ENCODE measurements around the gene PBRM1. TPM values are rescaled to one million over a fixed set of nuclear protein-coding genes. Genes with fewer than 3 reads are reported as not detected.
A peak's percentile ranks its signal among the peaks of the same experiment; 100 is the strongest.

PBRM1 gene
- total RNA-seq, 2 donors from 2014 or later, result 85.3 to 95.4 TPM

- no peaks in the 10 kb centered on the region for H3K27me3 Mint-ChIP-seq
- no peak for DNase-seq (ENCODE audit: low spot score)
- no peaks in the 10 kb centered on the region for H3K9me3 Mint-ChIP-seq
- peaks cover 36 to 40% of the 10 kb centered on the region in 2 donors for H3K4me1 Mint-ChIP-seq (ENCODE audit: low read depth in 2 of 2)
- H3K4me3 Mint-ChIP-seq, result peak overlapping the region; percentile 74
- peak in 1 of 2 donors; percentile 21 for ATAC-seq
- H3K27ac Mint-ChIP-seq, result peak overlapping the region; percentile 95 to 97
- peaks cover 26% of the 10 kb centered on the region for H3K36me3 Mint-ChIP-seq
Observed at GRCh38 chr3:52671676-52672075, 14.0 kb downstream of the PBRM1 start.

GRCh38 chr3:52670621-52671521, 14.8 kb downstream of the PBRM1 start:
- H3K9me3 Mint-ChIP-seq, result no peaks in the 10 kb centered on the region
- H3K4me3 Mint-ChIP-seq, result peak overlapping the region; percentile 74
- ATAC-seq (peak; percentile 95 to 96), DNase-seq (ENCODE audit: low spot score) (peak; percentile 77)
- H3K27me3 Mint-ChIP-seq, result no peaks in the 10 kb centered on the region
- peaks cover 32 to 40% of the 10 kb centered on the region in 2 donors for H3K4me1 Mint-ChIP-seq (ENCODE audit: low read depth in 2 of 2)
- H3K27ac Mint-ChIP-seq, result peak overlapping the region; percentile 95 to 97
- H3K36me3 Mint-ChIP-seq, result peaks cover 21% of the 10 kb centered on the region

- H3K4me3 Mint-ChIP-seq, result no peak overlapping the region
- H3K27me3 Mint-ChIP-seq, result no peaks in the 10 kb centered on the region
- no peak for ATAC-seq
- no peak for DNase-seq (ENCODE audit: low spot score)
- no peak overlapping the region for H3K27ac Mint-ChIP-seq
- peaks cover 13% of the 10 kb centered on the region for H3K36me3 Mint-ChIP-seq
- peaks cover 0 to 3% of the 10 kb centered on the region in 2 donors for H3K4me1 Mint-ChIP-seq (ENCODE audit: low read depth in 2 of 2)
- H3K9me3 Mint-ChIP-seq, result no peaks in the 10 kb centered on the region
Observed at GRCh38 chr3:52663098-52663497, 22.6 kb downstream of the PBRM1 start.

GRCh38 chr3:52660046-52660445, 25.7 kb downstream of the PBRM1 start:
- DNase-seq (ENCODE audit: low spot score), result no peak
- H3K9me3 Mint-ChIP-seq, result no peaks in the 10 kb centered on the region
- ATAC-seq, result no peak
- H3K4me3 Mint-ChIP-seq, result no peak overlapping the region
- peaks cover 0 to 3% of the 10 kb centered on the region in 2 donors for H3K4me1 Mint-ChIP-seq (ENCODE audit: low read depth in 2 of 2)
- H3K27ac Mint-ChIP-seq, result no peak overlapping the region
- H3K27me3 Mint-ChIP-seq, result no peaks in the 10 kb centered on the region
- H3K36me3 Mint-ChIP-seq, result peaks cover 21% of the 10 kb centered on the region

- ATAC-seq (no peak), DNase-seq (ENCODE audit: low spot score) (no peak)
- H3K36me3 Mint-ChIP-seq, result peaks cover 21% of the 10 kb centered on the region
- no peaks in the 10 kb centered on the region for H3K27me3 Mint-ChIP-seq
- no peak overlapping the region for H3K27ac Mint-ChIP-seq
- H3K4me3 Mint-ChIP-seq, result no peak overlapping the region
- no peaks in the 10 kb centered on the region for H3K4me1 Mint-ChIP-seq (ENCODE audit: low read depth in 2 of 2)
- no peaks in the 10 kb centered on the region for H3K9me3 Mint-ChIP-seq
Observed at GRCh38 chr3:52655895-52656294, 29.8 kb downstream of the PBRM1 start.

GRCh38 chr3:52651592-52651991, 34.1 kb downstream of the PBRM1 start:
- peaks cover 0 to 6% of the 10 kb centered on the region in 2 donors for H3K4me1 Mint-ChIP-seq (ENCODE audit: low read depth in 2 of 2)
- H3K9me3 Mint-ChIP-seq, result no peaks in the 10 kb centered on the region
- H3K36me3 Mint-ChIP-seq, result peaks cover 41% of the 10 kb centered on the region
- H3K4me3 Mint-ChIP-seq, result no peak overlapping the region
- no peaks in the 10 kb centered on the region for H3K27me3 Mint-ChIP-seq
- H3K27ac Mint-ChIP-seq, result no peak overlapping the region
- ATAC-seq, result no peak
- DNase-seq (ENCODE audit: low spot score), result no peak

GRCh38 chr3:52650439-52650838, 35.3 kb downstream of the PBRM1 start:
- Mint-ChIP-seq H3K27ac (peak overlapping the region; percentile 19 to 78), H3K4me3 (no peak overlapping the region), H3K9me3 (no peaks in the 10 kb centered on the region), H3K4me1 (ENCODE audit: low read depth in 2 of 2) (peaks cover 0 to 6% of the 10 kb centered on the region in 2 donors), H3K36me3 (peaks cover 35% of the 10 kb centered on the region), H3K27me3 (no peaks in the 10 kb centered on the region)
- ATAC-seq, result peak in 1 of 2 donors; percentile 70
- DNase-seq (ENCODE audit: low spot score), result no peak

GRCh38 chr3:52649461-52650210, 36.1 kb downstream of the PBRM1 start:
- peaks cover 41% of the 10 kb centered on the region for H3K36me3 Mint-ChIP-seq
- ATAC-seq, result no peak
- no peaks in the 10 kb centered on the region for H3K9me3 Mint-ChIP-seq
- no peak for DNase-seq (ENCODE audit: low spot score)
- no peaks in the 10 kb centered on the region for H3K27me3 Mint-ChIP-seq
- H3K27ac Mint-ChIP-seq, result peak overlapping the region in 1 of 2 donors; percentile 19
- H3K4me1 Mint-ChIP-seq (ENCODE audit: low read depth in 2 of 2), result peaks cover 0 to 6% of the 10 kb centered on the region in 2 donors
- H3K4me3 Mint-ChIP-seq, result no peak overlapping the region

- DNase-seq (ENCODE audit: low spot score) (no peak), ATAC-seq (no peak)
- H3K27ac Mint-ChIP-seq, result no peak overlapping the region
- no peak overlapping the region for H3K4me3 Mint-ChIP-seq
- H3K36me3 Mint-ChIP-seq, result peaks cover 36% of the 10 kb centered on the region
- H3K4me1 Mint-ChIP-seq (ENCODE audit: low read depth in 2 of 2), result peaks cover 0 to 5% of the 10 kb centered on the region in 2 donors
- no peaks in the 10 kb centered on the region for H3K27me3 Mint-ChIP-seq
- H3K9me3 Mint-ChIP-seq, result no peaks in the 10 kb centered on the region
Observed at GRCh38 chr3:52645549-52645948, 40.2 kb downstream of the PBRM1 start.

- Mint-ChIP-seq H3K4me3 (no peak overlapping the region), H3K9me3 (no peaks in the 10 kb centered on the region), H3K27ac (no peak overlapping the region), H3K36me3 (peaks cover 13% of the 10 kb centered on the region), H3K27me3 (no peaks in the 10 kb centered on the region), H3K4me1 (ENCODE audit: low read depth in 2 of 2) (peaks cover 0 to 5% of the 10 kb centered on the region in 2 donors)
- ATAC-seq (no peak), DNase-seq (ENCODE audit: low spot score) (no peak)
Observed at GRCh38 chr3:52636673-52637072, 49.0 kb downstream of the PBRM1 start.

- ATAC-seq (no peak), DNase-seq (ENCODE audit: low spot score) (no peak)
- H3K27ac Mint-ChIP-seq, result no peak overlapping the region
- H3K27me3 Mint-ChIP-seq, result no peaks in the 10 kb centered on the region
- H3K36me3 Mint-ChIP-seq, result peaks cover 9% of the 10 kb centered on the region
- H3K4me1 Mint-ChIP-seq (ENCODE audit: low read depth in 2 of 2), result peaks cover 0 to 7% of the 10 kb centered on the region in 2 donors
- no peaks in the 10 kb centered on the region for H3K9me3 Mint-ChIP-seq
- no peak overlapping the region for H3K4me3 Mint-ChIP-seq
Observed at GRCh38 chr3:52633786-52634185, 51.9 kb downstream of the PBRM1 start.

GRCh38 chr3:52625041-52625440, 60.7 kb downstream of the PBRM1 start:
- Mint-ChIP-seq H3K9me3 (no peaks in the 10 kb centered on the region), H3K4me1 (ENCODE audit: low read depth in 2 of 2) (peaks cover 5 to 9% of the 10 kb centered on the region in 2 donors), H3K27me3 (no peaks in the 10 kb centered on the region), H3K27ac (no peak overlapping the region), H3K4me3 (no peak overlapping the region), H3K36me3 (peaks cover 24% of the 10 kb centered on the region)
- DNase-seq (ENCODE audit: low spot score) (no peak), ATAC-seq (no peak)

GRCh38 chr3:52623234-52623792, 62.4 kb downstream of the PBRM1 start:
- no peaks in the 10 kb centered on the region for H3K27me3 Mint-ChIP-seq
- H3K4me1 Mint-ChIP-seq (ENCODE audit: low read depth in 2 of 2), result peaks cover 5 to 13% of the 10 kb centered on the region in 2 donors
- ATAC-seq, result no peak
- H3K27ac Mint-ChIP-seq, result no peak overlapping the region
- no peaks in the 10 kb centered on the region for H3K9me3 Mint-ChIP-seq
- H3K4me3 Mint-ChIP-seq, result no peak overlapping the region
- H3K36me3 Mint-ChIP-seq, result peaks cover 28% of the 10 kb centered on the region
- no peak for DNase-seq (ENCODE audit: low spot score)

- ATAC-seq (no peak), DNase-seq (ENCODE audit: low spot score) (no peak)
- Mint-ChIP-seq H3K4me3 (no peak overlapping the region), H3K36me3 (peaks cover 21% of the 10 kb centered on the region), H3K4me1 (ENCODE audit: low read depth in 2 of 2) (peaks cover 8 to 13% of the 10 kb centered on the region in 2 donors), H3K9me3 (no peaks in the 10 kb centered on the region), H3K27me3 (no peaks in the 10 kb centered on the region), H3K27ac (peak overlapping the region; percentile 12 to 51)
Observed at GRCh38 chr3:52620580-52620979, 65.1 kb downstream of the PBRM1 start.

Measured in natural killer cell treated with Interleukin-12 subunit alpha and Interleukin-12 subunit beta and Interleukin-15 and Interleukin-18, amount 100 ng/mL, for 72 hours (primary cell).